Adrenal gland (tissue), 19 donors: ENCODE data around the gene RABAC1. TPM values are rescaled to one million over a fixed set of nuclear protein-coding genes. Genes with fewer than 3 reads are reported as not detected.

Source experiments
- DNase-seq, 7 donors: peaks; one replicate each; pipeline ENCODE4 v3.0.0-alpha.2; 2019 to 2020
- H3K27ac ChIP-seq, 5 donors: fragments of 200-600 bp; sonication (generic) in 4 of 5; 1 replicate in 3 of 5; 2 replicates in 2 of 5; pipeline versions ENCODE4 v1.5.1 to v1.8.0; 2016 to 2020; ENCODE audit warnings: mild to moderate bottlenecking in 1 of 5
- H3K27me3 ChIP-seq: fragments of 200-600 bp; 2 replicates; pipeline ENCODE4 v1.8.0; 2021
- H3K36me3 ChIP-seq, 2 donors: fragments of 200-600 bp; replicated peaks in 1 of 2; 1 replicate in 1 of 2; 2 replicates in 1 of 2; pipeline versions ENCODE4 v1.5.1 to v1.8.0; 2018 to 2022
- H3K4me1 ChIP-seq, 2 donors: fragments of 200-600 bp; replicated peaks in 1 of 2; 1 replicate in 1 of 2; 2 replicates in 1 of 2; pipeline versions ENCODE4 v1.5.1 to v1.8.0; 2018 to 2021
- H3K4me3 ChIP-seq, 4 donors: fragments of 200-600 bp; sonication (generic) in 3 of 4; one replicate each; pipeline ENCODE4 v1.5.1; 2016 to 2018
- H3K9me3 ChIP-seq, 3 donors: fragments of 200-600 bp; sonication (generic) in 1 of 3; replicated peaks in 1 of 3; 1 replicate in 2 of 3; 2 replicates in 1 of 3; pipeline versions ENCODE4 v1.5.1 to v1.8.0; 2016 to 2021
- CTCF ChIP-seq, 6 experiments: fragments of 450-650 bp in 4 of 6; fragments of 200-600 bp in 2 of 6; sonication (generic) in 1 of 6; IDR thresholded peaks; 1 replicate in 5 of 6; 2 replicates in 1 of 6; pipeline versions ENCODE4 v1.5.1 to v1.8.0; 2016 to 2021; ENCODE audit warnings: antibody characterized with exemption in 6 of 6, mild to moderate bottlenecking in 2 of 6, moderate library complexity in 1 of 6
- POLR2A ChIP-seq, 2 donors: fragments of 450-650 bp; IDR thresholded peaks; one replicate each; pipeline ENCODE4 v1.6.1; 2017; ENCODE audit warnings: antibody characterized with exemption in 2 of 2, mild to moderate bottlenecking in 2 of 2, moderate library complexity in 1 of 2
- WGBS, 4 donors: extraction: QIAGEN DNeasy Blood & Tissue Kit in 2 of 4; methylation state at CpG; one replicate each; pipeline versions ENCODE4 v1.1.5 to v1.1.7; 2013 to 2017; 5-methylcytosine and 5-hydroxymethylcytosine counted together
- intact Hi-C, 2 donors: fragments of 100-400 bp; cut with DNase I; formaldehyde crosslinking; loops; one replicate each; pipeline versions ENCODE4 v1.14.1 to v1.15.0; 2022 to 2023
- long read RNA-seq, 10 donors: library from polyadenylated mRNA in 3 of 10; unstranded in 2 of 10; stranded (forward) in 1 of 10; transcript quantifications; one replicate each; pipeline ENCODE4 v2.0.0 and lab custom pipeline, GENCODE V29; 2021 to 2026
- polyA plus RNA-seq, 3 donors: library from polyadenylated mRNA; stranded (reverse); fragments of 200-250 nt in 2 of 3; fragments of 350-450 nt in 1 of 3; fragmentation: Illumina TruSeq in 1 of 3; extraction: RNeasy Lipid Tissue Mini Kit (QIAGEN cat#74804) in 1 of 3; gene quantifications; one replicate each; pipeline ENCODE4 v1.2.3, GENCODE V29; 2013 to 2014
- total RNA-seq, 9 donors: library from RNA; depleted of rRNA in 4 of 9; stranded (reverse); fragments of >200 nt in 4 of 9; fragments of 120-200 nt in 1 of 9; fragmentation: NEBNext Ultra II Directional in 1 of 9; extraction: Animal tissue kit (Norgen Biotek cat#: 25700) in 1 of 9; gene quantifications; one replicate each; pipeline versions ENCODE4 v1.1.0 to v1.2.4, GENCODE V29; 2013 to 2023
- donor health status: healthy with polysubstance abuse.
- donor health status: Bipolar disorder and iron deficiency.
- donor health status: DM: yes; HTN: yes; CAD: no.
- donor health status: DM: no; HTN: no; CAD: no.
- donor health status: DM: no; HTN: no; CAD: no.
- donor health status: DM: yes; HTN: yes; CAD: no.

Gene RABAC1
- total RNA-seq, result 100 to 1,000 TPM; 106 to 397 (median 183) TPM
- polyA plus RNA-seq, result 100 to 1,000 TPM in 2 of 3 donors, 10 to 100 TPM in 1; 17.9 to 303 (median 174) TPM
- long read RNA-seq, donor 1, transcript RABAC1-201 (5 exons, 821 nt), result major isoform, 67 of 79 reads
- long read RNA-seq, donor 1, transcript RABAC1-204 (1 exons, 662 nt), result minor isoform, 5 of 79 reads
- long read RNA-seq, donor 1, partial matches to known transcripts, result 5 of 79 reads
- long read RNA-seq, donor 1, other reads (novel, unspliced or antisense), result 0 of 79 reads
- long read RNA-seq, donor 2, transcript RABAC1-201 (5 exons, 821 nt), result major isoform, 36 of 39 reads
- long read RNA-seq, donor 2, partial matches to known transcripts, result 0 of 39 reads
- long read RNA-seq, donor 2, other reads (novel, unspliced or antisense), result 0 of 39 reads
- long read RNA-seq, donor 3, transcript RABAC1-201 (5 exons, 821 nt), result major isoform, 35 of 48 reads
- long read RNA-seq, donor 3, partial matches to known transcripts, result 11 of 48 reads
- long read RNA-seq, donor 3, other reads (novel, unspliced or antisense), result 0 of 48 reads
- long read RNA-seq, donor 4, transcript RABAC1-201 (5 exons, 821 nt), result major isoform, 163 of 183 reads
- long read RNA-seq, donor 4, partial matches to known transcripts, result 7 of 183 reads
- long read RNA-seq, donor 4, other reads (novel, unspliced or antisense), result 11 of 183 reads
- long read RNA-seq, donor 5, transcript RABAC1-201 (5 exons, 821 nt), result major isoform, 214 of 237 reads
- long read RNA-seq, donor 5, partial matches to known transcripts, result 9 of 237 reads
- long read RNA-seq, donor 5, other reads (novel, unspliced or antisense), result 10 of 237 reads
- long read RNA-seq, donor 6, transcript RABAC1-201 (5 exons, 821 nt), result major isoform, 149 of 162 reads
- long read RNA-seq, donor 6, partial matches to known transcripts, result 3 of 162 reads
- long read RNA-seq, donor 6, other reads (novel, unspliced or antisense), result 6 of 162 reads
- long read RNA-seq, donor 7, transcript RABAC1-201 (5 exons, 821 nt), result major isoform, 26 of 28 reads
- long read RNA-seq, donor 7, partial matches to known transcripts, result 0 of 28 reads
- long read RNA-seq, donor 7, other reads (novel, unspliced or antisense), result 0 of 28 reads
- long read RNA-seq, donor 8, transcript RABAC1-201 (5 exons, 821 nt), result major isoform, 63 of 70 reads
- long read RNA-seq, donor 8, partial matches to known transcripts, result 0 of 70 reads
- long read RNA-seq, donor 8, other reads (novel, unspliced or antisense), result 0 of 70 reads
- long read RNA-seq, donor 9, transcript RABAC1-201 (5 exons, 821 nt), result major isoform, 34 of 38 reads
- long read RNA-seq, donor 9, partial matches to known transcripts, result 0 of 38 reads
- long read RNA-seq, donor 9, other reads (novel, unspliced or antisense), result 0 of 38 reads
- long read RNA-seq, donor 10, transcript RABAC1-201 (5 exons, 821 nt), result major isoform, 22 of 28 reads
- long read RNA-seq, donor 10, transcript RABAC1-204 (1 exons, 662 nt), result minor isoform, 5 of 28 reads
- long read RNA-seq, donor 10, partial matches to known transcripts, result 0 of 28 reads
- long read RNA-seq, donor 10, other reads (novel, unspliced or antisense), result 0 of 28 reads

- no peak for TF ChIP-seq POLR2A (IDR thresholded peaks at IDR 0.05)
- TF ChIP-seq CTCF (IDR thresholded peaks at IDR 0.05), result peak in 1 of 6 experiments; percentile 4
These were observed at the start of gene RABAC1 for GRCh38 chr19:41959056-41960053. Gene RABAC1 (minus strand): TSS chr19:41959321. CDS start chr19:41959292, 29 bp downstream.

GRCh38 chr19:42006569-42006968, 47.4 kb upstream of the RABAC1 start:
- 71 to 90% (median 89%) methylated on average over 6 to 13 of the region's 13 CpGs for WGBS, 4 donors
- no peak for DNase-seq
- Histone ChIP-seq H3K36me3 (no peaks in the 10 kb centered on the region), H3K4me1 (no peaks in the 10 kb centered on the region), H3K9me3 (no peaks in the 10 kb centered on the region), H3K27me3 (no peaks in the 10 kb centered on the region), H3K27ac (no peak overlapping the region), H3K4me3 (no peak overlapping the region)
- no peak for TF ChIP-seq CTCF (IDR thresholded peaks at IDR 0.05)
- TF ChIP-seq POLR2A (IDR thresholded peaks at IDR 0.05), result no peak
- intact Hi-C loops, result no loop called here

More at GRCh38 chr19:41959056-41960053, at the start of gene RABAC1:
- Histone ChIP-seq H3K9me3 (no peaks in the 10 kb centered on the region), H3K4me1 (peaks cover 7 to 14% of the 10 kb centered on the region in 2 donors), H3K27ac (peak within 1 kb of the TSS in 4 of 5 donors; percentile 68 to 93 (median 79)), H3K4me3 (peak within 1 kb of the TSS; percentile 41 to 95 (median 53)), H3K36me3 (peaks cover 0 to 3% of the 10 kb centered on the region in 2 donors), H3K27me3 (no peaks in the 10 kb centered on the region)
- peak; percentile 82 to 94 (median 86) for DNase-seq
- WGBS, 4 donors, result 4 to 29% (median 11%) methylated on average over 6 to 46 of the region's 46 CpGs
- intact Hi-C loops, result loop anchor here in 1 of 2 donors (10.0 kb wide), 1 partner anchor 85 kb away; the partner anchor contains the start of gene CD79A

- 91 to 96% (median 91%) methylated on average over 14 to 22 of the region's 22 CpGs for WGBS, 4 donors
- H3K36me3 ChIP-seq, result no peaks in the 10 kb centered on the region
- no peaks in the 10 kb centered on the region for H3K9me3 ChIP-seq
- H3K27me3 ChIP-seq, result peaks cover 7% of the 10 kb centered on the region
- intact Hi-C loops, result no loop called here
- H3K27ac ChIP-seq, result no peak overlapping the region
- DNase-seq, result no peak
- H3K4me3 ChIP-seq, result no peak overlapping the region
- no peaks in the 10 kb centered on the region for H3K4me1 ChIP-seq
- no peak for TF ChIP-seq POLR2A (IDR thresholded peaks at IDR 0.05)
- no peak for TF ChIP-seq CTCF (IDR thresholded peaks at IDR 0.05)
These were observed 46.4 kb upstream of the RABAC1 start for GRCh38 chr19:42005504-42005903.
